HG02885 (cell line): ENCODE data around the gene CCZ1.
"Not testable (repeated sequence)": the region's sequence is repeated elsewhere in the genome, so short reads cannot be mapped to it uniquely, and the experiment has no call there.

ENCODE experiments used
- ATAC-seq: cut with Tn5 transposase; IDR thresholded peaks from one replicate; pipeline ENCODE4 v1.9.1; 2021; ENCODE audit warnings: mild to moderate bottlenecking; ENCODE audit not compliant: unreplicated experiment, poor library complexity

CCZ1 gene

DNA sequence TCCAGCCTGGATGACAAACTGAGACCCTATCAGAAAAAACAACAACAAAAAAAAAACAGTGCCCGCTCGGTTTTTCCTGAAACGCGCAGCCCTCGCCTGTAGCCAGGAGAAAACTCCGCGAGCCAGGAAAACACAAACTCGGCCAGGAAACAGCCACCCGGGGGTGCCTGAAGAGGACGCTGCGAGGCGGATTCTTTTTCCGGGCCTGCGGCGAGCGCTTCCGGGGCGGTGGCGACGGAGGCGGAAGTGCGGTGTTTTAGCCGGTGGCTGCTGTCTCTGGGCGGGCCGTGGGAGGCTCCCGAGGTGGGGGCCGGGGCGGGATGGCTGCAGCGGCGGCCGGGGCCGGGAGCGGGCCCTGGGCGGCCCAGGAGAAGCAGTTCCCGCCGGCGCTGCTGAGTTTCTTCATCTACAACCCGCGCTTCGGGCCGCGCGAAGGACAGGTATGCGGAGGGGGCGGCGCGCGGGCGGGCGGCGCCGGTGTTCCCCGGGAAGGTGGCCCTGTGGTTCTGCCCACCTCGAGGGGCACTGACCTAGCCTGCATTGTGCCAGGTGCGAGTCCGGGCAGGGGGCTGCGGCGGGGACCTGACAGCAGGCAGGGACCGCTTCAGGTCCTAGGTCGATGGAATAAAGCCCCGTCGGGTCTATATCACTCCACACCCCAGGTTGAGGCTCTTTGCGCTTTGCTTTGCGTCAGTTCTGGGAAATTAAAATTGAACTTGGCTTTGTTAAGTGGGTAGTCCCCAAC, at the start of gene CCZ1:
Gene CCZ1, plus strand, starts transcription at position 254 of the 745 bp plus-strand sequence. Its CDS starts 67 bp downstream, at position 321.
- ATAC-seq = peak; percentile 94

DNA sequence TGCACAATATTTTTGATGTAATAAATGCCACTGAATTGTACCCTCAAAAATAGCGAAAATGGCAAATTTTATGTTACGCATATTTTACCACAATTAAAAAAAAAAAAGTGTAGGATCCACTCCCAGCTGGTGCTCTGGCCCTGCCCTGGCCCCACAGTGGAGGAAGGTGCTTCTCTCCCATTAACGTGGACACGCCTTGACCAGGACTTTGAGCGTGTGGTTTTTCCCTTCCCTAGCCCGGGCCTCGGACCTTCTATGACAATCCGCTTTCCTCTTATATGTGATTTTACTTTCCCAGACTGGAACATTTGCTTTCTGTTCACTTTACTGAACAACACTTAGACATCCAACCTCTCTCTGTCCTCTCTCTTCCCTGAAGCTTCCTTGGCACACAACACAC, 47.6 kb upstream of the CCZ1 start:
- ATAC-seq = no peak

DNA sequence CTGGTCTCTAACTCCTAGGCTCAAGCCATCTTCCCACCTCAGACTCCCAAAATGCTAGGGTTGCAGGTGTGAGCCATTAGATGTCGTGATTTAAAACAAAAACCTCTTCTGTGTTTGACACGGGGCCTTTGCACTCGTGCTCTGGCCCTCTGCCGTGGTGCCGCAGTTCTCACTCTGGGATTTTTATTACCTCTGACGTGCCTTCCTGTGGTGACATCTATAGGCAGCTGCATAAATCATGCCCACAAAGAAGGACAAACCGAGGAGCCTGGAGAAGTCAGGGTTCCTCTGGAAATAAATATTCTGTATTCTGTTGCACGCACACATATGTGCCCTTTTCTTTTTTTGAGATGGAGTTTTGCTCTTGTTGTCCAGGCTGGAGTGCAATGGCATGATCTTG, 43.8 kb upstream of the CCZ1 start:
- ATAC-seq = no peak

DNA sequence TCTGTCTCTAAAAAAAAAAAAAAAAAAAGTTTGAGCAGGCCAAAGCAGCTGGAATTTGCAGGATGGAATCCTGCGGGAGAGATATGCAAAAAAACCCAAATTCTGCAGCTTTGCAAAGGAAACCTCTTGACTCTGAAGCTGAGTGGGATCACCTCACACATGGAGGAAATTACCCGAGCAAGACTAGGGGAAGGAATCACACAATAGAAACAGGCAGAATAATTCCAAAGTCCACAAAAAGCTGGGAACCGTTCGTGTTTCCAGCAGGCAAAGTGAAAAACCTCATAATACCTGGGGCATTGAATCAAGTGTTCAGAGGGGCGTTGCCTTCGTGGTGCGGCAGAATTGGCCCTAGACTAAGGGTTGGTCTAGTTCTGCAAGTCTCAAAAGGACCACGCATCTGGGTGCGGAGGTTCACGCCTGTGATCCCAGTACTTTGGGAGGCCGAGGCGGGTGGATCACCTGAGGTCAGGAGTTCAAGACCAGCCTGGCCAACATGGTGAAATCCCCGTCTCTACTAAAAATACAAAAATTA, 41.4 kb upstream of the CCZ1 start:
- ATAC-seq = not testable (repeated sequence)

DNA sequence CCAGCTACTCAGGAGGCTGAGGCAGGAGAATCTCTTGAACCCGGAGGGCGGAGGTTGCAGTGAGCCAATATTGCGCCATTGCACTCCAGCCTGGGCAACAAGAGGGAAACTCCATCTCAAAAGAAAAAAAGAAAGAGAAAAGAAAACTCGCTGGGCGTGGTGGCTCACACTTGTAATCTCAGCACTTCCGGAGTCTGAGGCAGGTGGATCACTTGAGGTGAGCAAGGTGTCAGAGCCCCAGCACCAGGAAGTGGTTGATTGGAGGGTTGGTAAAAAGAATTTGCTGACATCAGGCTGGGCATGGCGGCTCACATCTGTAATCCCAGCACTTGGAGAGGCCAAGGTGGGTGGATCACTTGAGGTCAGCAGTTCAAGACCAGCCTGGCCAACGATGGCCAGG, 40.0 kb upstream of the CCZ1 start:
- not testable (repeated sequence) for ATAC-seq

DNA sequence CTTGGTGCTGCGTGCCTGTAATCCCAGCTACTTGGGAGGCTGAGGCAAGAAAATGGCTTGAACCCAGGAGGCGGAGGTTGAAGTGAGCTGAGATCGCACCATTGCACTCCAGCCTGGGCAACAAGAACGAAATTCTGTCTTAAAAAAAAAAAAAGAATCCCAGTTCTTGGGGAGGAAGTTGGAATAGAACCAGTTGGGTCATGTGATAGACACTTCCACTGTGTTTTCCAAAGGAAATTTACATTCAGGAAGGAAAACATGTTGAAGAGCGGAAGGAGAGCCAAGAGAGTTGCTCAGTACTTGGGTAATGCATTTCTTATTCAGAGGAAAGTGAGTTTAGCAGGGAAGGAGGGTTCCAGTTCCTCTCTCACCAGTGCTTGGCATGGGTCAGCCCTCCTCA, 37.3 kb upstream of the CCZ1 start:
- not testable (repeated sequence) for ATAC-seq

DNA sequence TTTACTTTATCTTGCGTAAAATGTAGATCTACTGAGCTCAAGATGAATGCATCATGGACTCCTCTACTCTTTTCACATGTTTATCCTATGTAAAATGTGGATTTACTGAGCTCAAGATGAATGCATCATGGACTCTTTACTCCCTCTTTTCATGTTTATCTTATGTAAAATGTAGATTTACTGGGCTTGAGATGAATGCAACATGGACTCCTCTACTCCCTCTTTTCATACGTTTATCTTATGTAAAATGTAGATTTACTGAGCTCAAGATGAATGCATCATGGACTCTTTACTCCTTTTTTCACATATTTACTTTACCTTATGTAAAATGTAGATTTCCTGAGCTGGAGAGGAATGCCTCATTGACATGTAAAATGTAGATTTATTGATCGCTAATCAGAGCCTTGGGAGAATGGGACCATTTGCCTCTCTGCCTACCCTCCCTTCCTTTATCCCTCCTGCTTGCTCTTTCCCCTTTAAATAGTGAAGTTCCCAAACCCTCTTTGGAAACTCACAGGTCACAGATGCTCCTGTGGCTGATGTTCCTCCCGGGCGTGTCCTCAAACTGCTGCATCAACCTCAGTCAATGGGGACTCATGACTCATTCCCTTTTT, 35.7 kb upstream of the CCZ1 start:
- ATAC-seq = not testable (repeated sequence)

DNA sequence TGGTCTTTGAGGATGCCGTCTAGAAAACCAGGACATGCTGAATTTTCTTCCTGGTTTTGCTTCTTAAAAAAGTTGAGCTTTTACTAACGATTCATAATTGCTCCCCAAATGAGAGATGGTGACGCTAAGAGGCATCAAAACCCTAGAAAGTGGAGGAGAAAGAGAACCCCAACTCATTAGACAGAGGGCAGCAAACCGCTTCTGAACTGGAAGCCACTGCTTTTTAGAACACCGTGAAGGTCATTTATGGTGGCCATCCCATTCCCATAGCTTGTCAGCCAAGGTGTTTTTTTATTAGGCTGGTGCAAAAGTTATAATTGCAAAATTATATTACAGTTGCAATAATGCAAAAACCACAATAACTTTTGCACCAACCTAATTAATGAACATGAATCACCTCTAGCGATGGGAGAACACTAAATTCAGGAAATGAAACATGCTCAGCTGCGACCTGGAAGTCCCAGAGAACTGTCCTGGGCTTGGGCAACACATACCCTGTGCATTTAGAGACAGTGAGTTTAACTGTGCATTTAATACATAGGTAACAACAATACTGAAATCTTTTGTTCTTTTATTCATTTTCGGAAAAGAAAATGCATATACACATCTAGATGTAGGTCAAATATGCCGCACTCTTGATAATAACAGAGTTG, 33.1 kb upstream of the CCZ1 start:
- not testable (repeated sequence) for ATAC-seq

DNA sequence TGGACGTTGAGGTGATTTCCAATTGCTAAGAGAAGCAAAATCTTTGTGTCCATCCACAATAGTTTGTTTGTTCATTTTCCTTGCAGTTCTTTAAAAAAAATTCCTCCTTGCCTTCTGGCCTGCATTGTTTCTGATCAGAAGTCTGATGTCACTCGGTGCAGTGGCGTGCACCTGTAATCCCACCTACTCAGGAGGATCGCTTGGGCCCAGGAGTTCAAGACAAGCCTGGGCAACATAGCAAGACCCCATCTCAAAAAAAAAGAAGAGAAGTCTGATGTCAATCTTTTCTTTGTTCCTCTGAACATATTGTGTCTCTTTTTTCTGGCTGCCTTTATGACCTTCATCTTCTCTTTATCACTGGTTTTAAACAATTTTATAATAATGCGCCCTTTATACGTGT, 31.5 kb upstream of the CCZ1 start:
- ATAC-seq = no peak

DNA sequence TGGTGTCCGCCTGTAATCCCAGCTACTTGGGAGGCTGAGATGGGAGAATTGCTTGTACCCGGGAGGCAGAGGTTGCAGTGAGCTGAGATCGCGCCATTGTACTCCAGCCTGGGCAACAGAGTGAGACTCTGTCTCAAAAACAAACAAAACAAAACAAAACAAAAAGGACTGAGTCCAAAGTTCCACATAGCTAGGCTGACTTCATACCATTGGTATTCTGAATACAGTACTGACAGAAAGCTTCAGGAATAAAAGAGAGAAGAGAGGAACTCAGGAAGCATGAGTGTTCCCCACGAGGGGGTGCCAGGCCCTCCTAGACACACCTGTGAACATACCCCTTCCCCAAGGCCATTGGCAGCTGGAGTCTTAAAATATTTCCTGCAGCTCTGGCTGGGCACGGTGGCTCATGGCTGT, 29.6 kb upstream of the CCZ1 start:
- ATAC-seq = not testable (repeated sequence)

DNA sequence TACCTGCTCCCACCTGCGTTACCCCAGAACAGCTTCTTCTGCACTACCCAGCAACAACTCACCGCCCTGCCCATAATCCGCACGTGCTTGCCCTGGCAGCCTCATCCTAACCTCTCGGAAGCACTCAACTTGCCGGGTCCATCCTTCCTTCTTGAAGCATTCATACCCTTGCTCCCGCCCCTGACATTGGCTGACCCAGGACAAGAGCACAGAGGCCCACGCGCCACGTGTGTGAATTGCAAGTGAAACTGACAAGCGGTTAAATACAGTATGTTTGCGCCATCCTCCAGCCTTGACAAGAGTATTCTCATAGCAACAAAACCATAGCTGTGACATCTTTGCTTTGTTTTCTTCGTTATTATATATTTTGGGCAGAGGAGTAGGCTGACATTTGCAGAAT, 28.8 kb upstream of the CCZ1 start:
- ATAC-seq = no peak

DNA sequence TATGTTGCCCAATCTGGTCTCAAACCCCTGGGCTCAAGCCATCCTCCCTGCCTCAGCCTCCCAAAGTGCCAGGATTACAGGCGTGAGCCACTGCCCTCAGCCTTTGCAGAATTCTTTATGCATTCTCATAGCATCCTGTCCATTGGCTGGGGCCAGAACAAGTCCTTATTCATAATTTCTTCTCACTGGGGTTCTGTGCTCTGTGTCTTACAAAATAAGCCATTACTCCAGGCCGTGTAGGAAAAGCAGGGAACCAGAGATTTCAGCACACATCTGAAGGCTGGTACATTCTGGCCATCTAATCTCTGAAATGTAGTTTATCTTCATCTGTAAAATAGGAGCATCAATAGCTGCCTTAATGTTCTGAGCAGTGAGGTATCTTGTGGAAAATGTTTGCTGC, 28.2 kb upstream of the CCZ1 start:
- ATAC-seq = no peak

DNA sequence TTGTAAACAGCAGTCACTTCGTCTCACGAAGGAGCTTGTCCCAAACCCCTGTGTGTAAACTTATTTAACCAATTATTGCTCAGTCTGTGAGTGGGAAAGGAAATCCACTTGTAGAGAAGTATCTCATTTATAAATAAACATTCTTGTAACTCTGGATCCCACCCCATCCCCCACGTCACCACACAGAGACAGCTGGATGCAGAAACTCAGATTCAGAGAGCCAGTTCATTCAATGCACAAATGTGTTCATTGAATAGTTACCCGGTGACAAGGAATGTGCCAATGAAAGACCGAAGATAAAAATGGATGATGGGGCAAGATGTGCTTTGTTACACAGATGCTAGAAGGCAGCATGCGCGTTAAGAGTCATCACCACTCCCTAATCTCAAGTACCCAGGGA, 26.2 kb upstream of the CCZ1 start:
- no peak for ATAC-seq

DNA sequence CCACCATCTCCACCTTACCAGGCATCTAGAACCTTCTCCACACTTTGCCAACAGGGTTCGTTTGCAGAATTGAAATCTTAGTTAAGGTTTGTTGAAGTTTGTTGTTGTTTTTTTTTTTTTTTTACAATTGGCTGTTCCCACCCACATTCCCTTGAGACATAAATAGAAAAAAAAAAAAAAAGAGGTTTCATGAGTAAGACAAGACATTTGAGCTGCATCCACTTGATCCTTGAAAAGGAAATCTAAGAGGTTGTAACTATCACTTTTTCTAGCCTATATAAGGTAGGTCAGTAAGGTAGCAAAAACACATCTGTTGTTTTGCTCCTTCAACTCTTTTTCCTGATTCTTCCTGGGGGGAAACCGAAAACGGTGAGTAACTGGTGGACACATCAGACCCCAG, 18.9 kb upstream of the CCZ1 start:
- not testable (repeated sequence) for ATAC-seq

DNA sequence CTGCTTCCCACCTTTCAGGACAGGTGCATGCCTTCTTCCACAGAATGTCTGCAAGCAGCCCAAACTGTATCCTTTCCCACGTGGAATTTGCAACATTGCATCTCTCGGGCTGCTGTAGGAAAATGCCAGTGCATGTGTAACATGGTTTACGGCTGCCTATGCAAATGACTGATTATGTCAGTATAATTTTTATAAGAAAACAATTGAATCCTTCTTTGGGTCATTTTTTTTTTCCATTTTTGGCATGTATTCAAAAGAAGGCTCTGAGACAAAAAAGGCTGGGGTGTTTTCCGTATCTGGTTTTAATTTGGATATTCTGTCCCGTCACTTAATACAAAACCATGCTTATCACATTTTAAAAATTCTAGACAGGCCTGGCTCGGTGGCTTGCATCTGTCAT, 18.4 kb upstream of the CCZ1 start:
- not testable (repeated sequence) for ATAC-seq

DNA sequence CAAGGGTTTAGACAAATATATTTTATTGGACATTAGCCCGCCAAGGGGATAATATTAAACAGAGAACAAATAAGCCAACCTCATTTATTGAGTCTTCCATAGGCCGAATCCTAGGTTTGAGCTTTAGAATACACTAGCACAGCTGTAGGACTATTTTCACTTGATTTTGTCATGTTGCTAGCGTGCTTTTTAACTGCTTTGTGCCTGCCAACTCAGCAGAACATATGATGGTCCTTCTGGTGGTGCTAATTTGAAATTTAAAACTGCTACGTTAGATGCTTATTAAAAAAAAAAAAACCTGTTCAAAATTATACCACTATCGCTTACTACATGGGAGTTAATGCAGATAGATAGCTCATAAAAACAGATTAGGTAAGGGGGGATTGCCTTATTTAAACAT, 14.1 kb upstream of the CCZ1 start:
- ATAC-seq = not testable (repeated sequence)

DNA sequence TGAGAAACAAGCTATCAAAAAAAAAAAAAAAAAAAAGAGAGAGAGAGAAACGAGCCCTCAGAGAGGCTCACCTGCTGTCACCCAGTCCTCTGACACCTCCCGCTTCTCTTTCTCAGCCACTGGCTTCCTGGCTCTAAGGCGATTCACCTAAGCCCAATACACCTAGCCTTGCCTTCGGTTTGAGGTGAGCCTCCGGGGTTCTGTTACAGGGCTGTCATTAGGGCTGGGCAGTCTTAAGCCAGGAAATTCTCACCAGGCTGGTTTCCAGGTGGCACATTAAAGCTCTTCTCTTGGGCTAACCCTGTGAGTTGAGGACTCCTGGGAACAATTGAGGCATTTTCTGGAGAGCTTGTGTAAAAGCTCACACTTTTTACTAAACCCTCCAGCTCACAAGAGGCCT, 10.5 kb upstream of the CCZ1 start:
- not testable (repeated sequence) for ATAC-seq

DNA sequence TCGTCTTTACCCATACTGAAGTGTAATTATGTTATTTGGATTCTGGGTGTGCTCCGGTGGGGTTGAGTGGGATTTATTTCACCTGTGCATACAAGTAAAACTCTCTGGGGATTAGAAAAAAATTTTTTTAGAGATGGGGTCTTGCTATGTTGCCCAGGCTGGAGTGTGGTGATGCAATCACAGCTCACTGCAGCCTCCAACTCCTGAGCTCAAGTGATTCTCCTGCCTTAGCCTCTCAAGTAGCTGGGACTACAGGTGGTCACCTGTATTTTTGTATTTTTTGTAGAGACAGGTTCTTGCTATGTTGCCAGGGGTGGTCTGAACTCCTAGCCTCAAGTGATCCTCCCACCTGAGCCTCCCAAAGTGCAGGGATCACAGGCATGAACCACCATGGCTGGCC, 8.3 kb upstream of the CCZ1 start:
- not testable (repeated sequence) for ATAC-seq

DNA sequence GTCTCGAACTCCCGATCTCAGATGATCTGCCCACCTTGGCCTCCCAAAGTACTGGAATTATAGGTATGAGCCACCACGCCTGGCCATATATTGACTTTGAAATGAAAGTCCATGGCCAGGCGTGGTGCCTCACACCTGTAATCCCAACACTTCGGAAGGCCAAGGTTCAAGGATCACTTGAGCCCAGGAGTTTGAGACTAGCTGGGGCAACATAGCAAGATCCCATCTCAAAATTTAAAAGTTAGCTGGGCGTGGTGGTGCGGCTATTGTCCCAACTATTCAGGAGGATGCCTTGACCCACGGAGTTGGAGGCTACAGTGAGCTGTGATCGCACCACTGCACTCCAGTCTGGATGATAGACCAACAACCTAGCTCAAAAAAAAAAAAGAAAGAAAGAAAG, 6.0 kb upstream of the CCZ1 start:
- no peak for ATAC-seq

DNA sequence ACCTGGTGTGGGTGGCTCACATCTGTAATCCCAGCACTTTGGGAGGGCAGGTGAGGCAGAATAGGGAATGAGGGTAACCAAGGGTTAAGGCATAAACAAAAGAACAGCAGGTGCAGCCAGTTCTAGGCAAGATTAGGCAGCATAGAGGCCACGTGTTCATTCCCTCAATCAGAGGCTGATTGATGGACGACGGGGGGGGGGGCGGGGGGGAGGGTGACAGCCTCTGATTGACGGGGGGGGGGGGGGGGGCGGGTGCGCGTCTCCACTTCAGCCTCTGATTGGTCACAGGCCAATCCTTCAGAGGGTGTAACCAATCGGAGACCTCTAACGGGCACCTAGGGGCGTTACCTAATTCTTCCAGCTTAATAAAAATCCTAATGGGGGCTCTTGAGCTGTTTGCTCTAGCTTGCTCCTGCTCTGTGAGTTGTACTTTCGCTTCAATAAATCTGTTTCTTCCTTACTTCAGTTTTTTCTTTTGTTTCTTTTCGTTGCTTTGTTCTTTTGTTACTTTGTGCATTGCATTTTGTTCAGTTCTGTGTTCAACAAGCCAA, 1.1 kb upstream of the CCZ1 start:
- not testable (repeated sequence) for ATAC-seq

DNA sequence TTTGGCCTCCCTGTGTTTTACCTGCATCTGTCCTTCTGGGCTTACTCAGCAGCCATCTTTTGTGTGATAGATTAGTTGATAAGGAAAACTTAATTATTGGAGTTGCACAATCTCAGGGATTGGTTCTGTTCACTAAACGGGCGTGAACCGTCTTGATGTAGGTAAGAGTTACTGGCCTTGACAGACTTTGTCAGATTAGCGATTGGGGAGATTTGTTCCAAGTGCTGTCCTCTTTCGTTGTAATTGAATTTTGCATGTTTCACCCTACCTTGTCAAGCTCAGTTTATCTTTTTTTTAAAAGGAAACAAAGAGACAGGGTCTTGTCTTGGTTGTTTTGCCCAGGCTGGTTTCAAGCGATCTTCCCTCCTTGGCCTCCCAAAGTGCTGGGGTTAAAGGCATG, 4.5 kb downstream of the CCZ1 start:
- ATAC-seq = not testable (repeated sequence)
